Common myeloid progenitor, CD34-positive (primary cell): ENCODE data around the gene TEN1.
"Not testable (repeated sequence)": the region's sequence is repeated elsewhere in the genome, so short reads cannot be mapped to it uniquely, and the experiment has no call there.

Source experiments
- CTCF ChIA-PET: fragments of 350-600 bp; sonication (Branson Sonifier 250); formaldehyde crosslinking; loops from one replicate; lab custom pipeline; 2021; ENCODE audit warnings: antibody characterized with exemption; lab: Charles Lee
- POLR2A ChIA-PET: fragments of 350-600 bp; sonication (Branson Sonifier 250); formaldehyde crosslinking; loops from one replicate; lab custom pipeline; 2021; ENCODE audit warnings: antibody characterized with exemption; lab: Charles Lee
- DNase-seq, 3 donors: peaks; one replicate each; pipeline versions ENCODE4 v3.0.0 to v3.0.0-alpha.2; 2013
- H3K27ac ChIP-seq, 2 experiments: 1 replicate in 1 of 2; 2 replicates in 1 of 2; pipeline ENCODE4 v1.7.0; 2013; ENCODE audit warnings: inconsistent platforms in 2 of 2, low read length in 2 of 2, mild to moderate bottlenecking in 2 of 2, low read depth in 1 of 2, moderate library complexity in 1 of 2; ENCODE audit not compliant: severe bottlenecking in 2 of 2, insufficient read depth in 1 of 2, poor library complexity in 1 of 2
- H3K27me3 ChIP-seq, 5 experiments: replicated peaks in 2 of 5; 1 replicate in 3 of 5; 2 replicates in 2 of 5; pipeline versions ENCODE4 v1.6.1 to v1.7.0; 2013; ENCODE audit warnings: low read length in 4 of 5, mild to moderate bottlenecking in 2 of 5, moderate library complexity in 2 of 5, inconsistent platforms in 1 of 5; ENCODE audit not compliant: insufficient read depth in 5 of 5, control insufficient read depth in 4 of 5
- H3K36me3 ChIP-seq, 4 experiments: 1 replicate in 2 of 4; 2 replicates in 2 of 4; pipeline versions ENCODE4 v1.6.1 to v1.7.0; 2013; ENCODE audit warnings: low read length in 3 of 4, control low read depth in 1 of 4, mild to moderate bottlenecking in 1 of 4; ENCODE audit not compliant: control insufficient read depth in 4 of 4, insufficient read depth in 4 of 4
- H3K4me1 ChIP-seq, 4 experiments: 1 replicate in 3 of 4; 2 replicates in 1 of 4; pipeline versions ENCODE4 v1.6.1 to v1.7.1; 2013; ENCODE audit warnings: low read length in 3 of 4, mild to moderate bottlenecking in 3 of 4, control low read depth in 1 of 4, inconsistent platforms in 1 of 4, moderate library complexity in 1 of 4; ENCODE audit not compliant: control insufficient read depth in 4 of 4, insufficient read depth in 4 of 4; ENCODE audit errors: control extremely low read depth in 1 of 4
- H3K4me3 ChIP-seq, 7 experiments: 1 replicate in 4 of 7; 2 replicates in 3 of 7; pipeline versions ENCODE4 v1.5.1 to v1.7.0; 2013; ENCODE audit warnings: mild to moderate bottlenecking in 7 of 7, low read length in 6 of 7, moderate library complexity in 6 of 7, inconsistent platforms in 2 of 7, low read depth in 2 of 7, control low read depth in 1 of 7; ENCODE audit not compliant: insufficient read depth in 4 of 7, control insufficient read depth in 1 of 7; ENCODE audit errors: extremely low read depth in 1 of 7
- H3K9me3 ChIP-seq, 5 experiments: 1 replicate in 4 of 5; 2 replicates in 1 of 5; pipeline versions ENCODE4 v1.6.1 to v1.7.1; 2013; ENCODE audit warnings: low read length in 4 of 5, mild to moderate bottlenecking in 2 of 5, inconsistent platforms in 1 of 5, low read depth in 1 of 5, moderate library complexity in 1 of 5; ENCODE audit not compliant: control insufficient read depth in 4 of 5, insufficient read depth in 2 of 5; ENCODE audit errors: control extremely low read depth in 1 of 5
- WGBS: methylation state at CpG from one replicate; pipeline ENCODE4 v1.1.5; 2013; ENCODE audit not compliant: insufficient coverage; 5-methylcytosine and 5-hydroxymethylcytosine counted together

The TEN1 gene

DNA sequence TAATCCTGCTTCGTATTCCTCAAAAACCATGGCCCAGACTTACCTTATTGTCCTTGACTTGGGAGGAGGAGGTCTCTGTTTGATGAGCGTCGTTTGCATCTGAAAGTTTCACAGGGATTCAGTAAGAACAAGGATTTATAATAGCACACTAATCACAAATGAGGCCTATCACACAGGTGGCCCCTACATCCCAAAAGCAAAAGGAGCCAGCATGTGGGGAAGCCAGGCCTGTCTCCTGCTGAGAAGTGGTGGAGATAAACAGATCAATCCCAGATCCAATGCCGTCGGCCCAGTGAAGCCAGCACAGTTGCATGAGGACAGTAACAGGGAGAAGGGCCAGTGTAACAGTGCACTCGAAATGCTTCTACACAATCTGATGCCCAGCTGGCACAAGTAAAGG is 61.3 kb downstream of the TEN1 start:
- DNase-seq, result no peak
- ChIA-PET POLR2A (interaction anchor here (1.3 kb wide), 1 partner anchor 11 kb away, joined by 4 read pairs; no protein-coding TSS in a partner anchor), CTCF (interaction anchor here (1.3 kb wide), 1 partner anchor 20 kb away, joined by 3 read pairs; no protein-coding TSS in a partner anchor)
- Histone ChIP-seq H3K4me1 (peaks cover 0 to 3% (median 1%) of the 10 kb centered on the region in 4 experiments), H3K27me3 (no peaks in the 10 kb centered on the region), H3K27ac (no peak overlapping the region), H3K9me3 (no peaks in the 10 kb centered on the region), H3K4me3 (no peak overlapping the region), H3K36me3 (peaks cover 28 to 75% (median 59%) of the 10 kb centered on the region in 4 experiments)
- 100% methylated on average over 2 of the region's 6 CpGs for WGBS

DNA sequence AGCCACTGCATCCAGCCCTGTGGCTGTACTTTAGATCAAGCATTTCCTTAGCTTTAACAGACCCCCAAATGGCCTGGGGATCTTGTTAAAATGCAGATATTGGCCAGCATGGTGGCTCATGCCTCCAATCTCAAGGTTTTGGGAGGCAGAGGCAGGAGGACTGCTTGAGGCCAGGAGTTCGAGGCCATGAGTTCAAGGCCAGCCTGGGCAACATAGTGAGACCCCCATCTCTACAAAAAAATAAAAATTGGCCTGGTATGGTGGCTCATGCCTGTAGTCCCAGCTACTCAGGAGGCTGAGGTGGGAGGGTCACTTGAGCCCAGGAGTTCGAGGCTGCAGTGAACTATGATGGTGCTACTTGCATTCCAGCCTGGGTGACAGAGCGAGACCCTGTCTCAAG is 63.8 kb downstream of the TEN1 start:
- DNase-seq, H3K9me3 ChIP-seq, H3K27me3 ChIP-seq, H3K27ac ChIP-seq, POLR2A ChIA-PET, H3K4me3 ChIP-seq, H3K4me1 ChIP-seq: not testable (repeated sequence)
- CTCF ChIA-PET, result interaction anchor here (1.0 to 1.5 kb wide), 3 partner anchors 12 to 34 kb away, joined by 3 to 4 read pairs (median 3); no protein-coding TSS in a partner anchor
- WGBS, result 100% methylated on average over 2 of the region's 3 CpGs
- peaks cover 30 to 91% (median 76%) of the 10 kb centered on the region in 4 experiments for H3K36me3 ChIP-seq

DNA sequence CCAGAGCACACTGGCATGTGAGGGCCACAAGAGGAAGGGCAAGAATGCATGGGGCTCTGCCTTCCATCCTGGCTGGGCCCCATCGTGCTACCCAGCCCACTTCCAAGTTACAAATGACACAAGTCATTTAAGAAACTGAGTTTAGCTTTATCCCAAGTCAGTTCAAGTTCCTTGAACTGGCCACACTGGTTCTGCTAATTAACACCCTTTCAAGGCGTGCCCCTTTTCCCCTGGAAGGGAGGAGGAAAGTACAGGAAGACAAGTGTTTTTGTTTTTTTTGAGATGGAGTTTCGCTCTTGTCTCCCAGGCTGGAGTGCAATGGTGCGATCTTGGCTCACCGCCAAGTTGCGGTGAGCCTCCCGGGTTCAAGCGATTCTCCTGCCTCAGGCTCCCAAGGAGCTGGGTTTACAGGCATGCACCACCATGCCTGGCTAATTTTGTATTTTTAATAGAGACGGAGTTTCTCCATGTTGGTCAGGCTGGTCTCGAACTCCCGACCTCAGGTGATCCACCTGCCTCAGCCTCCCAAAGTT is 65.5 kb downstream of the TEN1 start:
- H3K27ac ChIP-seq, H3K9me3 ChIP-seq, H3K27me3 ChIP-seq, H3K4me1 ChIP-seq, DNase-seq, POLR2A ChIA-PET, CTCF ChIA-PET, H3K4me3 ChIP-seq: not testable (repeated sequence)
- WGBS, result 98% methylated on average over 11 of the region's 11 CpGs
- H3K36me3 ChIP-seq, result peaks cover 36 to 91% (median 79%) of the 10 kb centered on the region in 4 experiments

DNA sequence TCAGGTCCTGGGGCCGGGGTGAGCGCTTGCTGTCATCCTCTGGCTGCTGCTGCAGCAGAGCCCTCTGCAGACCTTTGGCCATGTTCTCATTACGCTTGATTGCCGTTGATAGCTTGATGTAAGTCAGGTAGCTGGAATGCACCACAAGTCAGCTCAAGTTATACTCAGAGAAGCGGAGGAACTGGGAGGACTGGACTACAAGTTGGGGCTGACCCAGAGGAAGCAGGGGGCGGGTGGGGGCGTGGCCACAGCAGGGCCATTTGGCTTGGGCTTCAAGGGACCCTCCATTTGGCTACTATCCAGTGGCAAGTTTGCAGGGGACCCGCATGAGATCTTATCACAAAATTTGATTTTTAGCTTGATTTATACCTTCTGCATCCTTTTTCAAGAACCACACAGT is 67.0 kb downstream of the TEN1 start:
- 99% methylated on average over 8 of the region's 8 CpGs for WGBS
- H3K4me3 ChIP-seq, result no peak overlapping the region
- H3K9me3 ChIP-seq, result no peaks in the 10 kb centered on the region
- no peaks in the 10 kb centered on the region for H3K27me3 ChIP-seq
- DNase-seq, result no peak
- ChIA-PET POLR2A (no interaction called here), CTCF (interaction anchor here (0.8 to 2.5 kb wide), 5 partner anchors 13 to 32 kb away, joined by 3 to 8 read pairs (median 5); no protein-coding TSS in a partner anchor)
- no peaks in the 10 kb centered on the region for H3K4me1 ChIP-seq
- no peak overlapping the region for H3K27ac ChIP-seq
- H3K36me3 ChIP-seq, result peaks cover 41 to 90% (median 77%) of the 10 kb centered on the region in 4 experiments

DNA sequence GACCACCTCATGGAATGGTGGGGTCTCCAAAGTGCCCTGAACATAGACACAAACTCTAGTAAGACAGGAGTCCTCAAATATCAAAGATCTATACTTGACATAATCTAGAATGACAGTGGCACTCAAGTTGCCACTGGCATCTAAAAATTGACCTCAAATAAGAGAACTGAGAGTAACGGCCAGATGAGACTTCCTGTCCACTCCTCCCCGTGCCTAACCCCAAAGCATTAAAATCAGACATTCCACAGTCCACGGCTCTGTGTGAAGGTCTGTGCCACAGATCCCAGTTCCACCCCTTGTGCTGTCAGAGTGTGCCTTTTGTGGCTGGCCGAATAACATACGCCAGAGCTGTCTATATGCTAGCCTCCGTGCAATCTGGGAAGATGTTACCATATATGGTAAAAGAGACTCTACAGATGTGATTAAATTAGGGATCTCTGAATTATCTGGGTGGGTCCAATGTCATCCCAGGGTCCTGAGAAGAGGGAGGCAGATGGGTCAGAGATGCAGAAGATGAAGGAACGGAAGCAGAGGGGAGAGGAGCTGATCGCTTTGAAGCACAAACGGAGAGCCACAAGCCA is 69.1 kb downstream of the TEN1 start:
- Histone ChIP-seq H3K27me3 (no peaks in the 10 kb centered on the region), H3K27ac (no peak overlapping the region), H3K4me3 (no peak overlapping the region), H3K36me3 (peaks cover 37 to 87% (median 71%) of the 10 kb centered on the region in 4 experiments), H3K4me1 (no peaks in the 10 kb centered on the region), H3K9me3 (no peaks in the 10 kb centered on the region)
- 96% methylated on average over 9 of the region's 9 CpGs for WGBS
- no peak for DNase-seq
- ChIA-PET POLR2A (no interaction called here), CTCF (interaction anchor here (0.7 to 2.5 kb wide), 6 partner anchors 10 to 34 kb away, joined by 3 to 8 read pairs (median 4); no protein-coding TSS in a partner anchor)

DNA sequence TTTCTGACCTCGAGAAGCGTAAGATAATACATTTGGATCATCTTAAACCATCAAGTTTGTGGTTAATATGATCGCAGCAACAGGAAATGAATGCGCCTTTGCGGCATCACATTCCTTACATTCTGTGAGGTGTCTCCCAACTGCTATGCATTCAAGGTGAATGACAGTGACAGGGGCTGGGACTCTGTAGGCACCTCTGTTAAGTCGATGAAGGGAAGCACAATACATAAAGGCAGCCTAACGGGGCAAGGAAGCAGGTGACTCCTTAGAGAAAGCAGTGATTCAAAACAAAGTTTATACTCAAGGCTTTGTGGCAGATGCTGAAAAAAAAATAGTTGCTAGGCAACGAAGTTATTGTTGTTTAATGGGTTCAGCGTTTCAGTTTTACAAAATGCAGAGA is 69.7 kb downstream of the TEN1 start:
- H3K4me1 ChIP-seq, result no peaks in the 10 kb centered on the region
- no peak overlapping the region for H3K4me3 ChIP-seq
- DNase-seq, result peak in 1 of 3 donors; percentile 27
- H3K9me3 ChIP-seq, result no peaks in the 10 kb centered on the region
- H3K27me3 ChIP-seq, result no peaks in the 10 kb centered on the region
- no peak overlapping the region for H3K27ac ChIP-seq
- ChIA-PET CTCF (interaction anchor here (1.0 to 2.5 kb wide), 3 partner anchors 9 to 34 kb away, joined by 3 to 8 read pairs (median 5); no protein-coding TSS in a partner anchor), POLR2A (no interaction called here)
- peaks cover 36 to 87% (median 70%) of the 10 kb centered on the region in 4 experiments for H3K36me3 ChIP-seq
- WGBS, result 80% methylated on average over 7 of the region's 9 CpGs

DNA sequence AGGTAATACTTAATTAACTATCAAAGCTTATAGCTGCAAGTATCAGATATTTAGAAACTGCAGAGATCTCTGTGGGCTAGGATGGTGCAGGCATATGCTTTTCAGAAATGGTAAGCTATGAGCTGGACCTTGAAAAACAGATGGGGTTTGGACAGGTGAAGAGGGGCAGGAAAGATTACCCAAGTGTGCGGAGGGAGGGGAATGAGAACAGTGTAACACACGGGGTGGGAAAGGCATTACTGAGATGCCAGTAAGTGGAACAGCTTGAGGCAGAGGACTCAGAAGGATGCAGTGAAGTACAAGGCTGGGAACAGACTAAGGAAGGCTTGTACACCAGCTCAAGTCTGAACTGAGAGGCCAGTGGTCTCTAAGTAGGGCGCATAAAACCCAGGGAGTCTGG is 70.2 kb downstream of the TEN1 start:
- DNase-seq, result no peak
- WGBS, result 93% methylated on average over 2 of the region's 3 CpGs
- Histone ChIP-seq H3K4me1 (no peaks in the 10 kb centered on the region), H3K27ac (no peak overlapping the region), H3K27me3 (no peaks in the 10 kb centered on the region), H3K9me3 (no peaks in the 10 kb centered on the region), H3K36me3 (peaks cover 30 to 87% (median 69%) of the 10 kb centered on the region in 4 experiments), H3K4me3 (no peak overlapping the region)
- POLR2A ChIA-PET, result no interaction called here
- CTCF ChIA-PET, result interaction anchor here (0.9 to 1.3 kb wide), 3 partner anchors 8 to 35 kb away, joined by 3 to 5 read pairs (median 3); no protein-coding TSS in a partner anchor
